SKM-1 (cell line): Measurements from ENCODE around the gene KLK15.

Experiments used
- DNase-seq: peaks from one replicate; lab custom pipeline; 2025; ENCODE audit not compliant: unreplicated experiment; lab: John Stamatoyannopoulos, UW

KLK15 gene

DNA sequence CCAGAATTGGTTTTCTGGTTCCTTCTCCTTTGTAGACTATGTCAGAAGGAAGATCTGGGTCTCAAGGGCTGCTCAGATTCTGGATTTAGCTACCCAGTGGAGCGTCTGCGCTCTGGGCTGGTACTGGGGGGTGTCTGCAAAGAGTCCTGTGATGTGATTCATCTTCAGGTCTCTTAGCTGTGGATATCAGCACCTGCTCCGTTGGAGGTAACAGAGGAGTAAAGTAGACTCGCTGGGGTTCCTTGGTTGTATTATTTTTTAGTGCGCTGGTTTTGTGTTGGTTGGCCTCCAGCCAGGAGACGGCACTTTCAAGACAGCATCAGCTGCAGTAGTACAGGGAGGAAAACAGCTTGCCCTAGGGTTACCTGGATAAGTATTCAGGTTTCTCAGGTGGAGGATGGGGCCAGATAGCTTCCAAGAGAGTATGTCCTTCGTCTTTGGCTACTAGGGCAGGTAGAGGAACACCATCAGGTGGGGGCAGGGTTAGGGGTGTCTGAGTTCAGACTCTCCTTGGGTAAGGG lies 10.4 kb upstream of the KLK15 start:
- DNase-seq: no peak

- no peak for DNase-seq
Observed at GRCh38 chr19:50843205-50843604, 9.8 kb upstream of the KLK15 start.

GRCh38 chr19:50842130-50842529 lies 8.8 kb upstream of the KLK15 start:
- DNase-seq: no peak

DNA sequence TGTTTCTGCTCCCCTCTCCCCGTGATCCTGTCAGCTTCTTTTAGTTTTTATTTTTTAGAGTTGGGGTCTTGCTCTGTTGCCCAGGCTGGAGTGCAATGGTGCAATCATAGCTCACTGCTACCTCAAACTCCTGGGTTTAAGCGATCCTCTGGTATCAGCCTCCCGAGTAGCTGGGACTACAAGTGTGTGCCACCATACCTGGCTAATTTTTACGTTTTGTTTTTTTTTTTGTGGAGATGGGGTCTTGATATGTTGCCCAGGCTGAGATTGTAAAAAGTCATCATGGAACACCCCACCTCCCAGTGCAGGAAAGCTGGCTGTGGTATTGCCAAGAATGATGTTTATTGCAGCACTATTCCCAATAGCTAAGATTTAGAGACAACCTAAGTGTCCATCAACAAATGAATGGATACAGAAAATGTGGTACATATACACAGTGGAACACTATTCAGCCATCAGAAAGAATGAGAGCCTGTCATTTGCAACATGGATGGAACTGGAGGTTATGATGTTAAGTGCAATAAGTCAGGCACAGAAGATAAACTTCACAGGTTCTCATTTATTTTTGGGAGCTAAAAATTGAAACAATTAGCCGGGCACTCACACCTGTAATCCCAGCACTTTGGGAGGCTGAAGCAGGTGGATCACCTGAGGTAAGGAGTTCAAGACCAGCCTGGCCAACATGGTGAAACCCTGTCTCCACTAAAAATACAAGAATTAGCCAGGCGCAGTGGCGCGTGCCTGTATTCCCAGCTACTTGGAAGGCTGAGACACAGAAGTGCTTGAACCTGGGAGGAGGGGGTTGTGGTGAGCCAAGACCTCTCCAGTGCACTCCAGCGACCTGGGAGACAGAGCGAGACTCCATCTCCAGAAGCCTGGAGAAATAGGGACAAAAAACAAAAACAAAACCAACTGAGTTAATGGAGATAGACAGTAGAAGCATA lies 6.6 kb upstream of the KLK15 start:
- no peak for DNase-seq

- no peak for DNase-seq
Observed at GRCh38 chr19:50838239-50838638, 4.9 kb upstream of the KLK15 start.

DNA sequence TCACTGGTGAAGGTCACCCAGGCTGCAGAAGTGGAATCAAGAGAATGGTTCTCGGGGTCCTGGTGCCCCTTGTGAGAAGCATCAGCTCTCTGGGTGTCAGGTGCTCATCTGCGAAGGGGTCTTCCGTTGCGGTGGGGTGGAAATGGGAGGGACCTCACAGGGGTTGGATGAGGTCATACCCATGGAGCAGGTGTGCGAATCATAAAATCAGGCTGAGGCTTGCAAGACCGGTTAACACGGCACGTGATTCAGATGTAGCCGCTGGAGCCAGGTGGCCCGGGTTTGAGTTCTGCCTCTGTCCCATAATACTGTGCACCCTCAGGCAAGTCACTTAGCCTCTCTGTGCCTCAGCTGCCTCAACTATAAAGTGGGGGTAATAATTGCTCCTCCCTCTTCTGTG lies 3.9 kb upstream of the KLK15 start:
- no peak for DNase-seq

DNA sequence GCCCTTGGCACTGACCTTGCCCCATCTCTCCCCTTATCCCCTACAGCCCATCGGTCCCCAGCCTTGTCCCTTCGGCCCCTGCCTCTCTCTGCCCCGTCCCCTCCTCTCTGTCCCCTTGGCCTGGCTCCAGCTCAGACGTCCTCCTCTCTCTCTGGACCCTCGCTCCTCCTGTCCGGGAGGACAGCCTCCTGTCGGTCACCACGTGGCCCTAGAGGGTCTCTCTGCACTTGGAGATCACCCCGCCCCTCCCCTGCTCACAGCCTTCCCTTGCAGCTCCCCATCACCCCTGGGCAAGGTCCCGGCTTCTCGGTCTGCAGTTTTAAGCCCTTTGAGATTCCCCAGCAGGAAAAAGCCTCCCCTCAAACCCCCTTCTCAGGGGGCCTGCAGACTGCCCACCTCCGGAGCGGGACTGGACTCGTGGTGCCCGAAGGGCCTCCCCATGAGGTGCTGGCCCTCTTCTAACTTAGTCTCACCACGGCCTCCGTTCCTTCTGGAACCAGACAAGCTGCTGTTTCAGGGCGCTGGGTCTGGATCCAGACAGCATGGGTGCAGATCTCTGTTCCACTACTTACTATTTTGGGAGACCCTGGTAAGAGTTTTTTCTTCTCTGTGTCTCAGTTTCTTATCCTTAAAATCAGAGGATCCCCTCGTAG lies 3.3 kb upstream of the KLK15 start:
- no peak for DNase-seq

GRCh38 chr19:50835785-50836542 lies 2.6 kb upstream of the KLK15 start:
- DNase-seq: peak; percentile 1

DNA sequence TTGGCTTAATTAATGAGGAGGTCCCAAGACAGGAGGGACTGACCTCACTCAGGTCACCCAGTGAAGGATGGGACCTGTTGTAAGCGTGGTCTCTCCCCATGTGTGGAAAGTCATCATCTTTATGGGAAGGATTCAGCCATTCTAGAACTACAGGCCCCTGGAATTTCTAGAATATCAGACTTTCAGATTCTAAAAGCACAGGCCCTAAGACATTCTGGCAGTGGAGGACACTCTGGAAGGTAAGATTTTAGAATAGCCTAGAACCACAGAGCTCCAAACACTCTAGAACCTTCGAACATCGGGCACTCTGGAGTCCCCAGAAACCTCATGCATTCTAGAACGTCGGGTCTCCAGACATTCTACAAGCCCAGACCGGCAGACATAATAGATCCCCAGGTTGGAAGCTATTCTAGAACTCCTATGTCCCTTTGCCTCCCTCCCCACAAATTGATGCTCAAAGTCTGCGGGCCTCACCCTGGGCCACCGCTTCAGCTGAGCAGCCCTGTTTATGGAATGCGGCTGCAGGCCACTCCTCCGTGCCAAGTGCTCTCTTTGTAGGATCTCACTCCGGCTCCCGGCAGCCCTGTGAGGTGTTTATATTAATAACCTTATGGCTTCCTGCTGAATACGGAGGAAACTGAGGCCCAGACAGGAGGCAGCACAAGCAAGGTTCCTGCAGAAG lies 1.9 kb upstream of the KLK15 start:
- no peak for DNase-seq

GRCh38 chr19:50833802-50834167 lies 411 bp upstream of the KLK15 start:
- DNase-seq: no peak

GRCh38 chr19:50832666-50833065 lies 708 bp downstream of the KLK15 start:
- no peak for DNase-seq

DNA sequence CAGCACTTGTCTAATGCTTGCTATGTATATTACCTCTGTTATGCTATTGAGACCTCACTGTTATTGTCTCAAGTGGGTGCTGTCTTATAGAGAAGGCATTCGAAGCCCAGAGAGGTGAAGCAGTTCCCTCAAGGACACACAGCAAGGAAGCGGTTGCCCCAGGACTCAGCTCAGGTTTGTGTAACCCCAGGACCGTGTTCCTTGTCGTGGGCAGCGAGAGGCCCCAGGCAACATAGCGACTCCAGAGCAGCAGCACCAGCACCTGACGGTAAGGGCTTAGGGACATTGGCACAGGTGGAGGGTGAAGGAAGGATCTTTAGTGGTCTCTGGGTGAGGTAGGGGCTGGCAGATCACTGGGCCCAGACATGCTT lies 2.4 kb downstream of the KLK15 start:
- DNase-seq: no peak

DNA sequence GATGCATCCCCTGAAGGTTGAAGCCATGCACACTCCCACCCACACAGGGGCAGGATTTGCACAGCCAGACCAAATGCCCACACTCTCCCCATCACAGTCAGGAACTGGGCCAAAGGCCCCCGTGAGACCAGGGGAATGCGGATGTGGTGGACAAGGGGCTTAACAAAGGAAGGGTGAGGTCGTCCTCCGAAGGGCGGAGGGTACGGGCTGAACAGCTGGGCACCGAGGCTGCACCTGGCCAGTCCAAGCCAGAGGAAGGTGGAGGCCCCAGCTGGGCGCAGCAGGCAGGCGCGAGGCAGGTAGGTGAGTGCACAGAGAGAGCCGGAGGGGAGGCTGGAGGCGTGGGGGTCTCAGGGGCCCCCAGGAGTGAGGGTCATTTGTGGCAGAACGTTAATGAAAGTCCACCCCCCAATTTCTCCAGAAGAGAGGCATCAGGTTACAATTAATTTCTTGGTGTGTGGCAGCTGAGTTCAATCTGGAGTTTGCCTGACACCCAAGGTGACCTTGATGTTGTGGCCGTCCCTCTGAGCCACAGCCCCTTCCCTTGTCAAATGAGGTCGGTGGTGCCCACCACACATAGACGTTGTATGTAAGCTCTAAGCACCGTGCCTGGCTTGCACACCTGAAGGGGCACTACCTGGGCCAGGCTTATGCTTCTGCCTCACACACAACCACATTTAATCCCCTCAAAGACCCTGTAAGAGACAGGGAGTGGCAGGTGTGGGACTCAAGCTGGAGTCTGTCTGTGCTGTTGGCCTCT lies 2.9 kb downstream of the KLK15 start:
- DNase-seq: no peak

- DNase-seq: no peak
Observed at GRCh38 chr19:50829801-50830200, 3.6 kb downstream of the KLK15 start.

GRCh38 chr19:50827476-50827875 lies 5.9 kb downstream of the KLK15 start:
- DNase-seq: no peak

GRCh38 chr19:50826492-50827240 lies 6.7 kb downstream of the KLK15 start:
- DNase-seq: no peak

DNA sequence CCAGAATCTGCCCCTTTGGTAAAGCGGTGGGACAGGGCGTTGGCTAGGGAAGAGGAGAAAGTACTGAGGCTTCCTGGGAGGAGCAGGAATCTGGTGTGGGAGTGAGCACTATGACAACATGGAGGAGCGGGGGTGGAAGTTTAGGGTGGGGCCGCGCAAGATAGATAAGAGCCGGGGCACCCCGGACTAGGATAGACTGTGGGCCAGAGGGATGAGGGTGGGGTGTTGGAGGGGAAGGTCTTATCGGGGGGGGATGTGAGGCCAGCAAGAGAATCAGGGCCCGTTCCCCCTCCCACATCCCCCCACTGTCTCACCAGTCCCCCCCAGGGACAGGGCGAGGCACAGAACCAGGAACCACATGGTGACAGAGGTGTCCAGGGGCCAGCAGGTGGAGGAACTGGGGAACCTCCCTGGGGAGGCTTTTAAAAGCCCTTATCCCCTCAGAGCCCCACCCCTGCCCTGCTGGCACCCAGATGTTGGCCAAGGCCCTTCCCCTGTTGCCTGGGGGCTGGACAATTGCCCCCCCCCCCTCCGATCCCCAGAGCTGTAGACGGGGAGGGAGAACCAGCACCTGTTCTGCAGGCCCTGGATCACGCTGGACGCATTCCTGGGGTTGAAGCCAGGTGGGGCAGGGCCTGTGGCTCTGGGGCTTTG lies 9.9 kb downstream of the KLK15 start, which contains the start of gene KLK1:
TSS of gene KLK1 (minus strand) at position 399 of the 654 bp plus-strand sequence. CDS start at position 360, 39 bp downstream.
- no peak for DNase-seq

GRCh38 chr19:50822661-50823208 lies 10.6 kb downstream of the KLK15 start:
- no peak for DNase-seq

DNA sequence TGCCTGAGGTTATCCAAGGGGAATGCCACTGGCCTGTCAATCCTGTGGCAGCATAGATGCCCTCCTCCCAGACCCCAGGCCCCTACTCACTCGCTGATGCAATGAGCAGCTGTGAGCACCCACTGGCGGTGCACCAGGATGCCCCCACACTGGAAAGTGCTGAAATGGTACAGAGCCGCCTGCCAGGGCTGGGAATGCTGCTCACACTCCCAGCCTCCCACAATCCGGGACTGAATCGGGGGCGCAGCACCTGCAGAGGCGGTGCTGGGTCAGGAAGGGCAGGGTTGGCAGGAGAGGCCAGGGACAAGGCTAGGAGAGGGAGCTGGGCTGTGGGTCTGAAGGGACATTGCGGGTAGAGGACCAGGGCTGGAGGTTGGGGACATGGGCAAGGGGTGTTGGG lies 11.8 kb downstream of the KLK15 start:
- DNase-seq: no peak
